Activated naive CD8-positive, alpha-beta T cell treated with anti-CD3 and anti-CD28 coated beads for 36 hours (primary cell): ENCODE results near the gene TEX13D. TPM values are rescaled to one million over a fixed set of nuclear protein-coding genes. Genes with fewer than 3 reads are reported as not detected.

Source experiments
- DNase-seq: peaks from one replicate; pipeline ENCODE4 v3.0.0; 2021
- H3K27ac Mint-ChIP-seq: one replicate; pipeline ENCODE4 v1.8.0; 2022; ENCODE audit warnings: mild to moderate bottlenecking, moderate library complexity, mixed read lengths
- H3K27me3 Mint-ChIP-seq: one replicate; pipeline ENCODE4 v1.8.0; 2022; ENCODE audit warnings: mild to moderate bottlenecking, mixed read lengths
- H3K36me3 Mint-ChIP-seq: one replicate; pipeline ENCODE4 v1.8.0; 2021; ENCODE audit warnings: mild to moderate bottlenecking, mixed read lengths
- H3K4me1 Mint-ChIP-seq: one replicate; pipeline ENCODE4 v1.8.0; 2021; ENCODE audit warnings: mixed read lengths
- H3K4me3 Mint-ChIP-seq: one replicate; pipeline ENCODE4 v1.8.0; 2022; ENCODE audit warnings: mild to moderate bottlenecking, moderate library complexity, mixed read lengths
- H3K9me3 Mint-ChIP-seq: one replicate; pipeline ENCODE4 v1.8.0; 2022; ENCODE audit warnings: mixed read lengths
- total RNA-seq, 2 experiments: library from RNA; stranded (reverse); gene quantifications; one replicate each; pipeline ENCODE4 v1.2.3, GENCODE V29; 2021

TEX13D gene
- total RNA-seq, 2 experiments from 2014 or later, result 0.22 TPM; not detected in 1

GRCh38 chrX:124342174-124342867, 9.9 kb downstream of the TEX13D start:
- Mint-ChIP-seq H3K27ac (peak overlapping the region; percentile 91), H3K9me3 (no peaks in the 10 kb centered on the region), H3K36me3 (peaks cover 7% of the 10 kb centered on the region), H3K27me3 (no peaks in the 10 kb centered on the region), H3K4me1 (peaks cover 46% of the 10 kb centered on the region), H3K4me3 (no peak overlapping the region)
- no peak for DNase-seq

DNA sequence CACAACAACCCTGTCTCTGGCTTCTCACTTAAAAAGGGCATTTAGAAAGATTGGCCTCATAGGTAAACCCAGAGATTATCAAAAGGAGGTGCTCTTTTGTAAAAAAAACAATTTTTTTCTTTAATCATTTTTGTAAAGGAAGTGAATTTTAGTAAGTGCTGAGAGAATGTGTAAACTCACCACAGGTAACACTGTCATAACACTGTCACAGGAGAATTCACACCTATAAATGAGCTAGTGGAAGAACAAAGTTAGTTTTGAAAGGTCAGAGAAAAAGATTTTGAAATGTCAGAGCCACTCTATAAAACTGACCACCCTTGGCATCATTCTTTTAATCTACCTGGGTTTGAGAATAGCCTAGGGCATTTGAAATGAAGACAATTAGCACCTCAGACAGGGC, 10.6 kb downstream of the TEX13D start:
- Mint-ChIP-seq H3K27me3 (no peaks in the 10 kb centered on the region), H3K4me1 (peaks cover 46% of the 10 kb centered on the region), H3K4me3 (peak overlapping the region; percentile 37), H3K27ac (peak overlapping the region; percentile 91), H3K36me3 (peaks cover 8% of the 10 kb centered on the region), H3K9me3 (no peaks in the 10 kb centered on the region)
- DNase-seq, result no peak

DNA sequence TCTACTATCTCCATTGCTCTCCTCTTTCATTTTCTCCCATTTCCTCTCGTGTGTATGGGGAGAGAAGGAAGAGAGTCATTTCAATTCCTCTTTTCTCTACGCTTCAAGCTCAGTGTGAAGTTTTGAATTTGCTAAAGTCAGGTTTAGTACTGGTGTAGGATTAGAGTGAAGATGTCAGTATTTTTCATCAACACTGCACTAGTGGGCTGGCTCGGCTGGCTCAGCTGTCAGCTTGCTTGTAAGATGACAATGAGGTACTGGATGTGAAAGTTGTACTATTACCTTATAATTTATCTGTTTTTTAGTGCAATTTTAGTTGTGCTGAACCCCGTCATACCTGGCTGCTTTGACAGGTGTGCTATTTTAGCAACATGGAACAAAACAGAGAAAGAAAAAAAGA, 11.8 kb downstream of the TEX13D start:
- H3K4me1 Mint-ChIP-seq, result peaks cover 45% of the 10 kb centered on the region
- DNase-seq, result no peak
- H3K27ac Mint-ChIP-seq, result peak overlapping the region; percentile 91
- H3K27me3 Mint-ChIP-seq, result no peaks in the 10 kb centered on the region
- peak overlapping the region; percentile 12 for H3K4me3 Mint-ChIP-seq
- no peaks in the 10 kb centered on the region for H3K9me3 Mint-ChIP-seq
- peaks cover 18% of the 10 kb centered on the region for H3K36me3 Mint-ChIP-seq

DNA sequence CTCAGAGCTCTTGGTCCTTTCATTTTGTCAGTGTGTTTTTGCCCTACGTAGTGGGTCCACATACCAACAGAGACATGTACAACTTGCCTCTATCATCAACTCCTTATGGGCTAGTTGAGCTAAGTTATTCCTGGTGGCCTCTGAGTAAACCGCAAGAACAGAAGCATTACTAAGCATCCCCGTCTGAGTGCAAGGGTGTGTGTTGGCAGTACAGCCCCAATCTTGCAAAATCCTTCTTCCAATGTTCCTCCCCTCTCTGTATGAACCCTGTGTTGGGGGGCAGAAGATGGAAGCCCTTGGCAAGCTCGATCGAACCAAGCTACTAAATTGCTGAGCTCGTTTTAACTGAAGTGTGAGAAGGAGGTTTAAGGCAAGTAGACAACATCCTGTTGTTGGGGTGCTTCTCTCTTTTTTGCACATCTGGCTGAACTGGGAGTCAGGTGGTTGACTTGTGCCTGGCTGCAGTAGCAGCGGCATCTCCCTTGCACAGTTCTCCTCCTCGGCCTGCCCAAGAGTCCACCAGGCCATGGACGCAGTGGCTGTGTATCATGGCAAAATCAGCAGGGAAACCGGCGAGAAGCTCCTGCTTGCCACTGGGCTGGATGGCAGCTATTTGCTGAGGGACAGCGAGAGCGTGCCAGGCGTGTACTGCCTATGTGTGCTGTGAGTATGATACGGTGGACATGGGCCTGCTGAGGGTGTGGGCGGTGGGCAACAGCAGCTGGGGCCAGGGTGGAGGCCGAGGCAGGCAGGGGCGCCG, 13.8 kb downstream of the TEX13D start, which contains the start of gene SH2D1A:
Gene SH2D1A, plus strand, starts transcription at position 447 of the 760 bp plus-strand sequence. Its CDS starts 80 bp downstream, at position 527.
- peaks cover 17% of the 10 kb centered on the region for H3K36me3 Mint-ChIP-seq
- DNase-seq, result peak; percentile 22
- peaks cover 37% of the 10 kb centered on the region for H3K4me1 Mint-ChIP-seq
- no peaks in the 10 kb centered on the region for H3K9me3 Mint-ChIP-seq
- H3K27me3 Mint-ChIP-seq, result no peaks in the 10 kb centered on the region
- H3K4me3 Mint-ChIP-seq, result peak within 1 kb of the TSS; percentile 95
- peak within 1 kb of the TSS; percentile 97 for H3K27ac Mint-ChIP-seq

DNA sequence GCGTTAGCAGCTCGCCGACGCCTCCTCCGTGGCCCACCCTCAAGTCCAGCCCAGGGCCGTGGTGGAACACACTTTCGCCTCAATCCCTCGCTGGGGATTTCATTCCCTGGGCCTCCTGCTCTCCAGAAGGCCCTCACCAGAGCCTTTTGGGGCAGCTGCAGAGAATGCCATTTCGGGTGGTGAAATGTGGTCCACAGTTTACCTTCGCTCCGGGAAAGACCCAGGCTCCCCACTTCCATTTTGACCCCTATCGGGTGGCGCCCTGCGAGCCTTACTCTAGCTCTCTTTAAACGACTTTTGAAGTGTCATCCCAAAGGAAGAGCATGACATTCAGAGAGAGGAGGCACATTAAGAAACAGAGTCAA, 14.4 kb downstream of the TEX13D start:
- Mint-ChIP-seq H3K4me3 (peak overlapping the region; percentile 95), H3K36me3 (peaks cover 16% of the 10 kb centered on the region), H3K27me3 (no peaks in the 10 kb centered on the region), H3K4me1 (peaks cover 35% of the 10 kb centered on the region), H3K27ac (peak overlapping the region; percentile 97), H3K9me3 (no peaks in the 10 kb centered on the region)
- DNase-seq, result no peak

DNA sequence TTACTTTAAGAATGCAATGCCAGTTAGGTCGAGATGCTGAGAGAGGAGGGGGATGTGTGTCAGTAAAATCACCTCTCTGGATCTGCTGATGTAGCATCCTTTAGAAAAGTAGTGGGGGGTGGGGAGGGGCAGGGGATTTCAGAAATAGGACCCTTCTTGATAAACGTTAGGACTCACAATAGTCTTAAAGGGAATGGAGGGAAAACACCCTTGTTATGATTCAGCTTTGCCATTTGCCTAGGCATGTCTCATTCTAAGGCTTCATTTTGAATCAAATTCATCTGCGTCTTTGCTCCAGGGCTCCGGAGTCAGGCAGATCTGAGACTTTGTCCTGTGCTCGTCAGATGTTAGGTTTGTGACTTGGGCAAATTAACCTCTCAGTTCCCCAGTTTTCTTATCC, 14.8 kb downstream of the TEX13D start:
- DNase-seq, result peak; percentile 31
- Mint-ChIP-seq H3K4me3 (peak overlapping the region; percentile 95), H3K27ac (peak overlapping the region; percentile 97), H3K27me3 (no peaks in the 10 kb centered on the region), H3K36me3 (peaks cover 16% of the 10 kb centered on the region), H3K9me3 (no peaks in the 10 kb centered on the region), H3K4me1 (peaks cover 34% of the 10 kb centered on the region)

GRCh38 chrX:124348182-124348581, 15.7 kb downstream of the TEX13D start:
- peaks cover 20% of the 10 kb centered on the region for H3K36me3 Mint-ChIP-seq
- no peaks in the 10 kb centered on the region for H3K9me3 Mint-ChIP-seq
- peak overlapping the region; percentile 95 for H3K4me3 Mint-ChIP-seq
- H3K27me3 Mint-ChIP-seq, result no peaks in the 10 kb centered on the region
- no peak for DNase-seq
- peak overlapping the region; percentile 97 for H3K27ac Mint-ChIP-seq
- H3K4me1 Mint-ChIP-seq, result peaks cover 31% of the 10 kb centered on the region

GRCh38 chrX:124348885-124349453, 16.5 kb downstream of the TEX13D start:
- H3K9me3 Mint-ChIP-seq, result no peaks in the 10 kb centered on the region
- H3K27me3 Mint-ChIP-seq, result no peaks in the 10 kb centered on the region
- H3K4me3 Mint-ChIP-seq, result peak overlapping the region; percentile 95
- H3K27ac Mint-ChIP-seq, result peak overlapping the region; percentile 97
- peaks cover 29% of the 10 kb centered on the region for H3K4me1 Mint-ChIP-seq
- no peak for DNase-seq
- H3K36me3 Mint-ChIP-seq, result peaks cover 23% of the 10 kb centered on the region

DNA sequence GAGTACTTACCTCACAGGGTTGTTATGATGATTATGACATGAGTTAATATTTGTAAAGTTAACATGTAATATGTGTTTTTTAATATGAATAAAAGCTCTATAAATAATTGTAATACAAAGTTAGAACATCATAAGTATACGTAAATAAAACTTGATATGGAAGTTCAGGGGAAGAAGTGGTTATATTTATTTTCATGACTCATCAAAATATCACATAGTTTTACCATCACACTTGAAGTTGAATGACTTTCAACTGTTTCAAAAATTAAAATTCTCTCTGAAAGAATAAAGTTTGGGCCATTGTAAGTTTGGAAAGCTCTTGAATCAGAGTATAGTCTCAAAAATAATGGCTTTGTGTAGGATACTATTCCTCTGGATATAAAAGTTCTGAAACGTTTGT, 22.2 kb downstream of the TEX13D start:
- Mint-ChIP-seq H3K4me1 (peaks cover 49% of the 10 kb centered on the region), H3K27ac (peak overlapping the region; percentile 69), H3K9me3 (peaks cover 1% of the 10 kb centered on the region), H3K36me3 (peaks cover 21% of the 10 kb centered on the region), H3K4me3 (peak overlapping the region; percentile 76), H3K27me3 (no peaks in the 10 kb centered on the region)
- DNase-seq, result no peak

GRCh38 chrX:124358800-124359383, 26.4 kb downstream of the TEX13D start:
- Mint-ChIP-seq H3K36me3 (peaks cover 30% of the 10 kb centered on the region), H3K4me3 (peak overlapping the region; percentile 62), H3K9me3 (peaks cover 1% of the 10 kb centered on the region), H3K27ac (peak overlapping the region; percentile 84), H3K27me3 (no peaks in the 10 kb centered on the region), H3K4me1 (peaks cover 55% of the 10 kb centered on the region)
- DNase-seq, result no peak

- no peak overlapping the region for H3K4me3 Mint-ChIP-seq
- H3K36me3 Mint-ChIP-seq, result peaks cover 27% of the 10 kb centered on the region
- peaks cover 1% of the 10 kb centered on the region for H3K9me3 Mint-ChIP-seq
- peak overlapping the region; percentile 84 for H3K27ac Mint-ChIP-seq
- peaks cover 46% of the 10 kb centered on the region for H3K4me1 Mint-ChIP-seq
- no peaks in the 10 kb centered on the region for H3K27me3 Mint-ChIP-seq
- DNase-seq, result peak; percentile 22
Observed at GRCh38 chrX:124362072-124362471, 29.6 kb downstream of the TEX13D start.

DNA sequence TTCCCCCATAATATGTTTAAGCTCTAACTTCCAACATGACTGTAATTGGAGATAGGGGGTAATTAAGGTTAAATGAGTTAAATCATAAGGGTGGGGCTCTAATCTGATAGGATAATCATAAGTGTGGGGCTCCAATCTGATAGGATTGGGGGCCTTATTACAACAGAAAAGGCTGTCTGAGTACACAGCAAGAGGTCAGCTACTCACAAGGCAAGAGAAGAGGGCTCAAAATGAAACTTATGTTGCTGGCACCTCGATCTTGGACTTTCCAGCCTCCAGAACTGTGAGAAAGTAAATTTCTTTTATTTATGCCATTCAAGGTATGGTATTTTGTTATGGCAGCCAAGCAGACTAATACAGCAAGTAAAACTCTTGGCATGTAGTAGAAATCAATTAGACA, 30.3 kb downstream of the TEX13D start:
- DNase-seq, result no peak
- Mint-ChIP-seq H3K9me3 (no peaks in the 10 kb centered on the region), H3K4me3 (peak overlapping the region; percentile 14), H3K27ac (peak overlapping the region; percentile 84), H3K4me1 (peaks cover 45% of the 10 kb centered on the region), H3K36me3 (peaks cover 29% of the 10 kb centered on the region), H3K27me3 (no peaks in the 10 kb centered on the region)

GRCh38 chrX:124369722-124370121, 37.3 kb downstream of the TEX13D start:
- Mint-ChIP-seq H3K9me3 (no peaks in the 10 kb centered on the region), H3K4me3 (no peak overlapping the region), H3K27ac (no peak overlapping the region), H3K36me3 (peaks cover 33% of the 10 kb centered on the region), H3K4me1 (peaks cover 17% of the 10 kb centered on the region), H3K27me3 (no peaks in the 10 kb centered on the region)
- no peak for DNase-seq

DNA sequence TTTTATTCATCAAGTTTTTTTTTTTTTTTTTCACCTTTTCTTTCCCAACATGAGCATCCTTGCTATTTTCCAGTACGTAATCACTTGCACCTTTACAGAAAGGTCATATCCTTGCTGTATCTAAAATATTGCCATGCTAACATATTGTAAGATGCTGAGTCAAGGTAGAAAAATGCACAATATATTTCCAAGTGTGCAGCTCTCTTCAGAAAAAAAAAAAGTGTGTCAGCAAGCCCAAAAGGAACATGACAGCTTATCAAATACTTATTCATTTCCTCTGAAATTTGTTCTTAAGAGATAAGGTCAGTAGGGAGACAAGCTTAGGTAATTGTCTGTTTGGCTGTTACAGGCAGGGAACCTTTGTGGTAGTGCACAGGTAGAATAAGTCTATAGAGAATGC, 40.9 kb downstream of the TEX13D start:
- Mint-ChIP-seq H3K36me3 (peaks cover 20% of the 10 kb centered on the region), H3K4me3 (no peak overlapping the region), H3K27me3 (no peaks in the 10 kb centered on the region), H3K4me1 (peaks cover 10% of the 10 kb centered on the region), H3K27ac (no peak overlapping the region), H3K9me3 (no peaks in the 10 kb centered on the region)
- DNase-seq, result no peak

DNA sequence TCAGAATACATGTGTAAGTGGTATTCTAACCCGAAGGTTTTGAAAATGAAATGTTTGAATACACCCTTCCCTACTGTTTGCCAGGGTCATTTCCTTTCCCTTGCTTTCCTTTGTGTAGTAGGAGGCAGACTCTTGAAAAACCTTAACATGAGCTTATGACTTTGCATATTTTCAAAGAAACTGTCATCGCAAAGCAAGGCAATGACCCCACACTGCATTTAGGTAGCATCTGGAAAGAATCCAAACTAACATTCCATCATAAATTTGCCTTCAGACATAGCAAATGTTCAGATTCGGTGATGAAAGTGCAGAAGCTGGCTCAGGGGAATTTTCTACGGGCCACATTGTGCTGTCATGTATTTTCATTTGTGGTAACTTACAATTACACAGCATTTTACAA, 46.2 kb downstream of the TEX13D start:
- no peaks in the 10 kb centered on the region for H3K9me3 Mint-ChIP-seq
- no peak overlapping the region for H3K4me3 Mint-ChIP-seq
- H3K27me3 Mint-ChIP-seq, result no peaks in the 10 kb centered on the region
- no peak for DNase-seq
- no peak overlapping the region for H3K27ac Mint-ChIP-seq
- peaks cover 3% of the 10 kb centered on the region for H3K4me1 Mint-ChIP-seq
- H3K36me3 Mint-ChIP-seq, result peaks cover 25% of the 10 kb centered on the region
